ENCODE measurements around the gene TDRD7.

- TF ChIP-seq CTCF (optimal IDR thresholded peaks at IDR 0.05 in 1 of 3, IDR thresholded peaks at IDR 0.05 in 1 of 3, conservative IDR thresholded peaks at IDR 0.05 in 1 of 3; ENCODE audit: extremely low read depth in 1 of 3, insufficient read depth in 2 of 3, low read length in 3 of 3) (no peak), EZH2 (IDR thresholded peaks at IDR 0.05; ENCODE audit: low read length) (no peak)
These were observed 25.2 kb downstream of the TDRD7 start for GRCh38 chr9:97437051-97437600.

Measured in keratinocyte (primary cell).